Retinal pigment epithelial cell (primary cell): ENCODE results near the gene PRKAR1A.

Experiments used
- DNase-seq: peaks from one replicate; pipeline ENCODE4 v3.0.0-alpha.2; 2010; ENCODE audit warnings: low read depth
- H3K4me3 ChIP-seq: 2 replicates; pipeline ENCODE4 v1.5.1; 2011; ENCODE audit warnings: mild to moderate bottlenecking, low read length, control low read depth, moderate library complexity
- TF ChIP-seq, protein P1 (sequence below): conservative IDR thresholded peaks from 2 replicates; pipeline ENCODE4 v1.5.1; 2011; ENCODE audit warnings: low read depth, low read length, control low read depth, inconsistent platforms

PRKAR1A gene

DNA sequence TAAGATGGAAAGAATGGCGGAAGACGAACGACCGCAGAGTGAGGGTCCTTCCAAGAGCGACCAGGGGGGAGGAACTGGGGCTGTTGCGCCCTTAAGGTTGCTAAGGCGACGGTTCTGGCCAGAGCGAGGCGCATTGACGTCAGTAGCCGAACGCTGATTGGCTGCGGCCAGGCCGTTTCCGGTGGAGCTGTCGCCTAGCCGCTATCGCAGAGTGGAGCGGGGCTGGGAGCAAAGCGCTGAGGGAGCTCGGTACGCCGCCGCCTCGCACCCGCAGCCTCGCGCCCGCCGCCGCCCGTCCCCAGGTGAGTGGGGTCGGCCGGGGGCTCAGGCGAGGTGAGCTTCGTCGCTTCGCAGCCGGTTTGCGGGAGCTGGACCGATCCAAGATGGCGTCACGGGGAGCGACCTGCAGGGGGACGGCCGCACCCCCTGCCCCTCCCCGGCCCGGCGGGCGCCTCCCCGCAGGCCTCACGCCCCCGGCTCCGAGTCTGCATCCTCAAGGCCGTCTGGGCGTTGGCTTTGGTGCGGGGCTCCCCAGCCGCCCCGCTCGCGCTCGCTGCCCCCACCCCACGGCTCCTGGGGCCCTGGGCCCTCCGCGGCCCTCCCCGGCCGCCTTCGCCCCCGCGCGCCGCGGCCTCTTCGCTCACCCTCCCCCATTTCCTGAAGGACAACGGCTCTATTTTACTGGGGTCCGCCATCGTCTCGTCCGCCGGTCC is at the start of gene PRKAR1A:
Gene PRKAR1A (plus strand): TSS at position 184 of the 713 bp plus-strand sequence. CDS start 2,970 bp downstream, outside the sequence.
- H3K4me3 ChIP-seq: peak within 1 kb of the TSS; percentile 99
- DNase-seq: peak; percentile 86
- TF ChIP-seq, protein P1, sequence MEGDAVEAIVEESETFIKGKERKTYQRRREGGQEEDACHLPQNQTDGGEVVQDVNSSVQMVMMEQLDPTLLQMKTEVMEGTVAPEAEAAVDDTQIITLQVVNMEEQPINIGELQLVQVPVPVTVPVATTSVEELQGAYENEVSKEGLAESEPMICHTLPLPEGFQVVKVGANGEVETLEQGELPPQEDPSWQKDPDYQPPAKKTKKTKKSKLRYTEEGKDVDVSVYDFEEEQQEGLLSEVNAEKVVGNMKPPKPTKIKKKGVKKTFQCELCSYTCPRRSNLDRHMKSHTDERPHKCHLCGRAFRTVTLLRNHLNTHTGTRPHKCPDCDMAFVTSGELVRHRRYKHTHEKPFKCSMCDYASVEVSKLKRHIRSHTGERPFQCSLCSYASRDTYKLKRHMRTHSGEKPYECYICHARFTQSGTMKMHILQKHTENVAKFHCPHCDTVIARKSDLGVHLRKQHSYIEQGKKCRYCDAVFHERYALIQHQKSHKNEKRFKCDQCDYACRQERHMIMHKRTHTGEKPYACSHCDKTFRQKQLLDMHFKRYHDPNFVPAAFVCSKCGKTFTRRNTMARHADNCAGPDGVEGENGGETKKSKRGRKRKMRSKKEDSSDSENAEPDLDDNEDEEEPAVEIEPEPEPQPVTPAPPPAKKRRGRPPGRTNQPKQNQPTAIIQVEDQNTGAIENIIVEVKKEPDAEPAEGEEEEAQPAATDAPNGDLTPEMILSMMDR: no peak

DNA sequence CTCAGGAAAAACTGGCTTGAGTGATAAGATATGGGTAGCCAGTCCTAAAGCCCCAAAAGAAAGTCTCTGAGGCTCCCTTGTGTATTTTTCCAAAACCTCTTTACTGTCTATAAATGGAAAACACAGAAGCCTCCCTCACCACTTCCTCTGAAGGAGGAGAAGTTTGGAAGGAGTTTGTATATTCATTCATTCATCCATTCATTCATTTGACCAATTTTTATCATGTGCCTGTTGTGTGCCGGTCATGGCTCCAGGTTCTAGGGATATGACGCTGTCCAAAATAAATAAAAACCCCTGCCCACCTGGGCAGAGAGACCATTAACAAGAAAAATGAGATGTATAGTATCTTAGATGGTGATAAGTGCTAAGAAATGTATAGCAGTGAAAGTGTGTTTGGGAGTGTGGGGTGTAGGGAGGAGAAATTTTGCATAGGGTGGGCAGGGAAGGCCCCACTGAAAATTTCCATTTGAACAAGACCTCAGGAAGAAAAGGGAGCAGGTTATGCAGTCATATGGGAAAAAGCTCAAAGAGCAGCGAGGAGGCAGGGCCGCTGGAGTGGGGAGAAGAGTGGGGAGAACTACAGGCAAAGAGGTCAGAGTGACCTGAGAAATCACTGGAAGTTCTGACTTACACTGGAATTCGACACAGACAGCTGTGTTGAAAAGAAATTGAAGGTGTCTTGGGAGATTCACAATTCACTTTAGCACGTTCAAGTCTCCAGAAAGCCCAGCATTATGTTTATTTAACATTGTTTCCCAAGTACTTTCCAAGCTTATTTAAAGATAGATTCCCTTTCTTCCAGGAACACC is 48.8 kb upstream of the PRKAR1A start:
- no peak overlapping the region for H3K4me3 ChIP-seq
- DNase-seq: no peak
- TF ChIP-seq, protein P1: no peak

DNA sequence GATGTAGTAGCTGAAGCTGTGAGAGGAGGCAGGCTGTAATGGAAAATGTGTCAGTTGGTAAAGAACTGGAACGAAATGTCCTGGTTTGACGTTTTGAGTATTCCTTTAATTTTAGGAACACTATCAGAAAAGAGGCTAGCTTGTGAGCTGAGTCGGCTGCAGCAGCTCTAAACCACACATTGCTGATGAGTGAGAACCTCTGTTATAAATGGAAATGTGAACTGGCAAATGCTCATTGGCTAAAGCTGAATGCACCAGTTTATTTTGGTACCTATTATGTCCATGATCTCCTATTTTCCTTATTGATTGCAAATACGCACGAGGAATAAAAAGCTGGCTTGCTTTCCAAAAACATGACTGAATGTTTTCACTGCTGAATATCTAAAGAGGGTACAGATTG is 43.9 kb upstream of the PRKAR1A start:
- no peak for DNase-seq
- H3K4me3 ChIP-seq: no peak overlapping the region
- TF ChIP-seq, protein P1: no peak

DNA sequence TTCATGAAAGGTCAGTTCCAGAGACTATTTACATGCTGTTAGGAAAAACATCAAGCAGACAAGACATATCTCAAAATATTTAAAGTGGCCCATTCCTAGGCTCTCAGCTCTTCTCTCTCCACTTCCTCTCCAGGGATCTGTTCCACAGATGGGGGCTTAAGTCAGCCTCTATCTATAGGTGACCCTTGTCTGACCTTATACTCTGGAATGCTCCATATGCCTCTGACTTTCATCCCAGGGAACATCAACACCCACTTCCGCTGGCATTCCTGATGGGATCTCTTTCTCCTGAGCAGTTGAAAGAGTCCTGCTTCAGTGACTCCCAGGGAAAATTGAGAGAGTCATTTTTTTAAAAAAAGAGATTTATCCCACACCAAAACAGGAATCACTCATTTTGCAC is 43.4 kb upstream of the PRKAR1A start:
- DNase-seq: no peak
- no peak overlapping the region for H3K4me3 ChIP-seq
- TF ChIP-seq, protein P1: no peak

DNA sequence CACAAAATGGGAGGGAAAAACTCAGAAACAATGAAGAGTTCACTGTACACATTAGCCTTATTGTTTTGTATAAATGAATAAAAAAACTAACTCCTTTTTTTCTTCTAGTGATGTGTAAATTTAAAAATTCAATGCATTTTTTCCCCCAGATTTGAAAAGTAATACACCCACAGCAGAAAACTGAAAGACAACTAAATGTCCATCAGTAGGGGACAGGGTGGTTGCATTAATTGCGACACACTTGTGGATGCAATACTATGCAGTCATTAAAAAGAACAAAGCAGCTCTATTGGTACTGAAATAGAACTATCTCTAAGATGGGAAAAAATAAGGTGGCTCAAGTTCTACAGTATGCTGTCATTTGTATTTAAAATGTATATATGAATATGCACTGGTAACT is 41.3 kb upstream of the PRKAR1A start:
- no peak overlapping the region for H3K4me3 ChIP-seq
- no peak for DNase-seq
- TF ChIP-seq, protein P1: no peak

DNA sequence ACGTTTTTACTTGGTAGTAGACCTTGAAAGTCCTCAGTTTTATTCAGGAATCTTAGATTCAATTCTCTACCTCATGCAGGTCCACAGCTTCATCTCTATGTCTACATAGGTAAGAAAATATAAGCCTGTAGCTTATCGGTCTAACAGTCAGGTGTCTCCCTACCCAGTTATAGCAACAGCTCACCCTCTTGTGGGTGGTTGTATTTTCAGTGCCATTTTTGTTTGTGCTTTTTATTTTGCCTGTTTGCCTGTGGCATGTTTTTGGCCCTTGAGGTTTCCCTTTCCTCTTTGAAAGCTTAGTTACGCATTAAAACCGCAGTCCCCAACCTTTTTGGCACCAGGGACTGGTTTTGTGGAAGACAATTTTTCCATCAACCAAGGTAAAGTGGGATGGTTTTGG is 31.3 kb upstream of the PRKAR1A start:
- no peak overlapping the region for H3K4me3 ChIP-seq
- DNase-seq: no peak
- TF ChIP-seq, protein P1: no peak

DNA sequence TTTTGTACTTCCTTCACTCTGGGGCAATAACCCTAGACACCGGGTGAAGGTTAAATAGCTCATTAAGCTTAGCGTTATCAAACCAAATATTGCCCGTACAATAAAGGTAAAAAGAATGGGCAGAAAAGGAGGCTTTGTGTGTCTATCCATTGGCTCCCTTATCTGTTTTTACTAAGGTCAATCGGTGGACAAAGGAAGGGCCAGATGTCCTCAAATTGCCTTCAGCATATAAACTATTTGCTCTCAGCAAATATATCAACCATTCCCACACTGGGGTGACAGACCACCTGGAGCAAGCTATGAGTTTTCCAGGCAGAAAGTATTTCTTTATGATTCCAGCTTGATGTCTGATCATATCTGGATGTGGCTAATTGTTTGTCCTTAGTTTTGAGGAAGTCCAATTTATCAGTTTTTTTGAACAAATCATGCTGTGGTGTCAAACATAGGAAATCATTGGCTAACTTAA is 29.6 kb upstream of the PRKAR1A start:
- DNase-seq: no peak
- TF ChIP-seq, protein P1: no peak
- H3K4me3 ChIP-seq: no peak overlapping the region
